Esophagus squamous epithelium (tissue), 4 donors: ENCODE results near the gene ZBTB38.

Experiments used
- POLR2A ChIP-seq, 4 donors: fragments of 450-650 bp; IDR thresholded peaks; one replicate each; pipeline ENCODE4 v1.6.1; 2017; ENCODE audit warnings: antibody characterized with exemption in 4 of 4, mild to moderate bottlenecking in 4 of 4, moderate library complexity in 3 of 4
- TF ChIP-seq, protein P1 (sequence below), 6 experiments: fragments of 450-650 bp in 4 of 6; fragments of 200-600 bp in 2 of 6; sonication (generic) in 2 of 6; IDR thresholded peaks; one replicate each; pipeline ENCODE4 v1.5.1; 2016 to 2019; ENCODE audit warnings: antibody characterized with exemption in 6 of 6, mild to moderate bottlenecking in 4 of 6, moderate library complexity in 4 of 6

- TF ChIP-seq, protein P1, sequence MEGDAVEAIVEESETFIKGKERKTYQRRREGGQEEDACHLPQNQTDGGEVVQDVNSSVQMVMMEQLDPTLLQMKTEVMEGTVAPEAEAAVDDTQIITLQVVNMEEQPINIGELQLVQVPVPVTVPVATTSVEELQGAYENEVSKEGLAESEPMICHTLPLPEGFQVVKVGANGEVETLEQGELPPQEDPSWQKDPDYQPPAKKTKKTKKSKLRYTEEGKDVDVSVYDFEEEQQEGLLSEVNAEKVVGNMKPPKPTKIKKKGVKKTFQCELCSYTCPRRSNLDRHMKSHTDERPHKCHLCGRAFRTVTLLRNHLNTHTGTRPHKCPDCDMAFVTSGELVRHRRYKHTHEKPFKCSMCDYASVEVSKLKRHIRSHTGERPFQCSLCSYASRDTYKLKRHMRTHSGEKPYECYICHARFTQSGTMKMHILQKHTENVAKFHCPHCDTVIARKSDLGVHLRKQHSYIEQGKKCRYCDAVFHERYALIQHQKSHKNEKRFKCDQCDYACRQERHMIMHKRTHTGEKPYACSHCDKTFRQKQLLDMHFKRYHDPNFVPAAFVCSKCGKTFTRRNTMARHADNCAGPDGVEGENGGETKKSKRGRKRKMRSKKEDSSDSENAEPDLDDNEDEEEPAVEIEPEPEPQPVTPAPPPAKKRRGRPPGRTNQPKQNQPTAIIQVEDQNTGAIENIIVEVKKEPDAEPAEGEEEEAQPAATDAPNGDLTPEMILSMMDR (IDR thresholded peaks at IDR 0.05), result no peak
- TF ChIP-seq POLR2A (IDR thresholded peaks at IDR 0.05), result no peak
Observed at GRCh38 chr3:141383555-141384129, 15.3 kb downstream of the ZBTB38 start.
